ENCODE results near the gene LANCL1.

LANCL1 gene

GRCh38 chr2:210443527-210443926 is 33.0 kb downstream of the LANCL1 start:
- Histone ChIP-seq H3K27me3 (ENCODE audit: insufficient read depth, poor library complexity, severe bottlenecking) (no peaks in the 10 kb centered on the region), H3K4me1 (ENCODE audit: insufficient read depth, poor library complexity, severe bottlenecking) (no peaks in the 10 kb centered on the region), H3K27ac (ENCODE audit: poor library complexity, severe bottlenecking) (no peak overlapping the region), H3K36me3 (ENCODE audit: low read depth) (peaks cover 14% of the 10 kb centered on the region), H3K9me3 (ENCODE audit: severe bottlenecking) (peaks cover 1% of the 10 kb centered on the region), H3K4me3 (ENCODE audit: severe bottlenecking) (no peak overlapping the region)
- no peak for ATAC-seq (ENCODE audit: low read depth)
- no peak for TF ChIP-seq CTCF (IDR thresholded peaks at IDR 0.05; ENCODE audit: poor library complexity, severe bottlenecking)
- no peak for DNase-seq (ENCODE audit: low spot score)

- Histone ChIP-seq H3K9me3 (ENCODE audit: severe bottlenecking) (peaks cover 2% of the 10 kb centered on the region), H3K4me1 (ENCODE audit: insufficient read depth, poor library complexity, severe bottlenecking) (no peaks in the 10 kb centered on the region), H3K36me3 (ENCODE audit: low read depth) (peaks cover 14% of the 10 kb centered on the region), H3K27ac (ENCODE audit: poor library complexity, severe bottlenecking) (no peak overlapping the region), H3K27me3 (ENCODE audit: insufficient read depth, poor library complexity, severe bottlenecking) (no peaks in the 10 kb centered on the region), H3K4me3 (ENCODE audit: severe bottlenecking) (no peak overlapping the region)
- no peak for ATAC-seq (ENCODE audit: low read depth)
- no peak for TF ChIP-seq CTCF (IDR thresholded peaks at IDR 0.05; ENCODE audit: poor library complexity, severe bottlenecking)
- no peak for DNase-seq (ENCODE audit: low spot score)
Observed at GRCh38 chr2:210442878-210443277, 33.7 kb downstream of the LANCL1 start.

GRCh38 chr2:210442457-210442856 is 34.1 kb downstream of the LANCL1 start:
- TF ChIP-seq CTCF (IDR thresholded peaks at IDR 0.05; ENCODE audit: poor library complexity, severe bottlenecking) = no peak
- ATAC-seq (ENCODE audit: low read depth) (no peak), DNase-seq (ENCODE audit: low spot score) (no peak)
- Histone ChIP-seq H3K4me1 (ENCODE audit: insufficient read depth, poor library complexity, severe bottlenecking) (no peaks in the 10 kb centered on the region), H3K36me3 (ENCODE audit: low read depth) (peaks cover 16% of the 10 kb centered on the region), H3K4me3 (ENCODE audit: severe bottlenecking) (no peak overlapping the region), H3K9me3 (ENCODE audit: severe bottlenecking) (peaks cover 2% of the 10 kb centered on the region), H3K27me3 (ENCODE audit: insufficient read depth, poor library complexity, severe bottlenecking) (no peaks in the 10 kb centered on the region), H3K27ac (ENCODE audit: poor library complexity, severe bottlenecking) (no peak overlapping the region)

GRCh38 chr2:210440206-210440605 is 36.4 kb downstream of the LANCL1 start:
- DNase-seq (ENCODE audit: low spot score) (no peak), ATAC-seq (ENCODE audit: low read depth) (no peak)
- no peak overlapping the region for H3K4me3 ChIP-seq (ENCODE audit: severe bottlenecking)
- H3K27ac ChIP-seq (ENCODE audit: poor library complexity, severe bottlenecking) = no peak overlapping the region
- H3K9me3 ChIP-seq (ENCODE audit: severe bottlenecking) = peaks cover 2% of the 10 kb centered on the region
- no peaks in the 10 kb centered on the region for H3K4me1 ChIP-seq (ENCODE audit: insufficient read depth, poor library complexity, severe bottlenecking)
- TF ChIP-seq CTCF (IDR thresholded peaks at IDR 0.05; ENCODE audit: poor library complexity, severe bottlenecking) = no peak
- H3K27me3 ChIP-seq (ENCODE audit: insufficient read depth, poor library complexity, severe bottlenecking) = no peaks in the 10 kb centered on the region
- peaks cover 34% of the 10 kb centered on the region for H3K36me3 ChIP-seq (ENCODE audit: low read depth)

GRCh38 chr2:210435439-210435838 is 41.1 kb downstream of the LANCL1 start:
- no peak for DNase-seq (ENCODE audit: low spot score)
- Histone ChIP-seq H3K27me3 (ENCODE audit: insufficient read depth, poor library complexity, severe bottlenecking) (no peaks in the 10 kb centered on the region), H3K9me3 (ENCODE audit: severe bottlenecking) (peaks cover 2% of the 10 kb centered on the region), H3K36me3 (ENCODE audit: low read depth) (peaks cover 59% of the 10 kb centered on the region), H3K4me3 (ENCODE audit: severe bottlenecking) (no peak overlapping the region), H3K27ac (ENCODE audit: poor library complexity, severe bottlenecking) (no peak overlapping the region), H3K4me1 (ENCODE audit: insufficient read depth, poor library complexity, severe bottlenecking) (no peaks in the 10 kb centered on the region)
- no peak for ATAC-seq (ENCODE audit: low read depth)
- no peak for TF ChIP-seq CTCF (IDR thresholded peaks at IDR 0.05; ENCODE audit: poor library complexity, severe bottlenecking)

Data from RWPE2 (cell line).